Measurements from ENCODE around the gene SLC8A3. TPM values are rescaled to one million over a fixed set of nuclear protein-coding genes. Genes with fewer than 3 reads are reported as not detected.

Gene SLC8A3
- total and polyA plus RNA-seq, 10 of the 15 experiments (the other 5 are each of a cell fraction or from before 2014, with no cell fraction given): 0.04 to 0.17 (median 0.13) TPM; not detected in 3

GRCh38 chr14:70045310-70045709 is 143.4 kb downstream of the SLC8A3 start:
- Histone ChIP-seq H2AFZ (ENCODE audit: control insufficient read depth, low read depth, low read length) (no peak overlapping the region), H3K9ac (ENCODE audit: control insufficient read depth, insufficient read depth, low read length) (no peak overlapping the region), H4K20me1 (ENCODE audit: control insufficient read depth, insufficient read depth) (no peaks in the 10 kb centered on the region), H3K4me1 (ENCODE audit: control insufficient read depth, insufficient read depth, low read length) (no peaks in the 10 kb centered on the region), H3K36me3 (ENCODE audit: control insufficient read depth in 2 of 2, insufficient read depth in 2 of 2, low read length in 1 of 2) (no peaks in the 10 kb centered on the region), H3K79me2 (ENCODE audit: control insufficient read depth, insufficient read depth, low read length) (no peaks in the 10 kb centered on the region), H3K9me3 (replicated peaks; ENCODE audit: control insufficient read depth, insufficient read depth, low read length) (no peaks in the 10 kb centered on the region), H3K4me2 (ENCODE audit: control insufficient read depth, insufficient read depth) (no peak overlapping the region), H3K27me3 (replicated peaks in 1 of 2; ENCODE audit: control insufficient read depth in 2 of 2, insufficient read depth in 2 of 2, low read length in 1 of 2) (no peaks in the 10 kb centered on the region), H3K4me3 (no peak overlapping the region), H3K27ac (ENCODE audit: control insufficient read depth, insufficient read depth) (no peak overlapping the region)
- intact Hi-C loops (cut with micrococcal nuclease; ENCODE audit: unreplicated experiment) (loop anchor here (10.0 kb wide), 1 partner anchor 769 kb away; no protein-coding TSS in a partner anchor), in situ Hi-C loops (cut with MboI) (no loop called here)
- ChIA-PET CTCF (interaction anchor here (0.8 to 1.2 kb wide), 2 partner anchors 24 to 35 kb away, joined by 3 to 4 read pairs; no protein-coding TSS in a partner anchor), SMC1A (ENCODE audit: uncharacterized antibody, unreplicated experiment) (no interaction called here), POLR2A (no interaction called here), RAD21 (ENCODE audit: unreplicated experiment) (no interaction called here)
- no peak for FAIRE-seq
- WGBS (ENCODE audit: insufficient coverage, insufficient replicate concordance, low lambda C conversion rate, missing lambda C conversion rate): 12% methylated on average over 4 of the region's 4 CpGs
- no TSS peak for BruUV-seq (replicated peaks)
- TF ChIP-seq SREBF2 (IDR thresholded peaks at IDR 0.05; ENCODE audit: low read length) (no peak), ZSCAN29 (IDR thresholded peaks at IDR 0.05) (no peak), ZNF217 (IDR thresholded peaks at IDR 0.05) (no peak), POU2F2 (IDR thresholded peaks at IDR 0.05; ENCODE audit: borderline replicate concordance, low read depth, low read length) (no peak)
- ATAC-seq: no peak
- no peak for DNase-seq (ENCODE audit: low read depth, low spot score)

GRCh38 chr14:70043001-70043400 is 145.8 kb downstream of the SLC8A3 start:
- WGBS (ENCODE audit: insufficient coverage, insufficient replicate concordance, low lambda C conversion rate, missing lambda C conversion rate): 44% methylated on average over 2 of the region's 2 CpGs
- Histone ChIP-seq H3K79me2 (ENCODE audit: control insufficient read depth, insufficient read depth, low read length) (no peaks in the 10 kb centered on the region), H2AFZ (ENCODE audit: control insufficient read depth, low read depth, low read length) (no peak overlapping the region), H3K27ac (ENCODE audit: control insufficient read depth, insufficient read depth) (no peak overlapping the region), H4K20me1 (ENCODE audit: control insufficient read depth, insufficient read depth) (no peaks in the 10 kb centered on the region), H3K9me3 (replicated peaks; ENCODE audit: control insufficient read depth, insufficient read depth, low read length) (no peaks in the 10 kb centered on the region), H3K36me3 (ENCODE audit: control insufficient read depth in 2 of 2, insufficient read depth in 2 of 2, low read length in 1 of 2) (no peaks in the 10 kb centered on the region), H3K4me3 (no peak overlapping the region), H3K9ac (ENCODE audit: control insufficient read depth, insufficient read depth, low read length) (no peak overlapping the region), H3K4me1 (ENCODE audit: control insufficient read depth, insufficient read depth, low read length) (no peaks in the 10 kb centered on the region), H3K4me2 (ENCODE audit: control insufficient read depth, insufficient read depth) (no peak overlapping the region), H3K27me3 (replicated peaks in 1 of 2; ENCODE audit: control insufficient read depth in 2 of 2, insufficient read depth in 2 of 2, low read length in 1 of 2) (no peaks in the 10 kb centered on the region)
- DNase-seq (ENCODE audit: low read depth, low spot score): no peak
- FAIRE-seq: no peak
- ChIA-PET RAD21 (ENCODE audit: unreplicated experiment) (no interaction called here), SMC1A (ENCODE audit: uncharacterized antibody, unreplicated experiment) (no interaction called here), CTCF (no interaction called here), POLR2A (no interaction called here)
- in situ Hi-C loops (cut with MboI) (no loop called here), intact Hi-C loops (cut with micrococcal nuclease; ENCODE audit: unreplicated experiment) (loop anchor here (10.0 kb wide), 1 partner anchor 772 kb away; no protein-coding TSS in a partner anchor)
- BruUV-seq (replicated peaks): no TSS peak
- ATAC-seq: no peak
- TF ChIP-seq MXI1 (IDR thresholded peaks at IDR 0.05; ENCODE audit: low read depth, low read length): no peak
- no peak for TF ChIP-seq DPF2 (IDR thresholded peaks at IDR 0.05)
- no peak for TF ChIP-seq E4F1 (IDR thresholded peaks at IDR 0.05; ENCODE audit: borderline replicate concordance, partially characterized antibody)
- TF ChIP-seq, protein P1, sequence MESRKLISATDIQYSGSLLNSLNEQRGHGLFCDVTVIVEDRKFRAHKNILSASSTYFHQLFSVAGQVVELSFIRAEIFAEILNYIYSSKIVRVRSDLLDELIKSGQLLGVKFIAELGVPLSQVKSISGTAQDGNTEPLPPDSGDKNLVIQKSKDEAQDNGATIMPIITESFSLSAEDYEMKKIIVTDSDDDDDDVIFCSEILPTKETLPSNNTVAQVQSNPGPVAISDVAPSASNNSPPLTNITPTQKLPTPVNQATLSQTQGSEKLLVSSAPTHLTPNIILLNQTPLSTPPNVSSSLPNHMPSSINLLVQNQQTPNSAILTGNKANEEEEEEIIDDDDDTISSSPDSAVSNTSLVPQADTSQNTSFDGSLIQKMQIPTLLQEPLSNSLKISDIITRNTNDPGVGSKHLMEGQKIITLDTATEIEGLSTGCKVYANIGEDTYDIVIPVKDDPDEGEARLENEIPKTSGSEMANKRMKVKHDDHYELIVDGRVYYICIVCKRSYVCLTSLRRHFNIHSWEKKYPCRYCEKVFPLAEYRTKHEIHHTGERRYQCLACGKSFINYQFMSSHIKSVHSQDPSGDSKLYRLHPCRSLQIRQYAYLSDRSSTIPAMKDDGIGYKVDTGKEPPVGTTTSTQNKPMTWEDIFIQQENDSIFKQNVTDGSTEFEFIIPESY (IDR thresholded peaks at IDR 0.05): no peak
- no peak for TF ChIP-seq NRF1 (conservative IDR thresholded peaks at IDR 0.05; ENCODE audit: low read depth, low read length)
- TF ChIP-seq HDAC2 (IDR thresholded peaks at IDR 0.05): no peak
- TF ChIP-seq ZNF207 (IDR thresholded peaks at IDR 0.05; ENCODE audit: borderline replicate concordance): no peak
- no peak for TF ChIP-seq FOXM1 (IDR thresholded peaks at IDR 0.05; ENCODE audit: low read depth, low read length)
